ENCODE measurements around the gene NEMP1. TPM values are rescaled to one million over a fixed set of nuclear protein-coding genes. Genes with fewer than 3 reads are reported as not detected.

NEMP1 gene
- total and polyA plus RNA-seq, 2 of the 8 experiments (the other 6 are each of a cell fraction or from before 2014, with no cell fraction given), result 30.1 to 43.2 TPM

DNA sequence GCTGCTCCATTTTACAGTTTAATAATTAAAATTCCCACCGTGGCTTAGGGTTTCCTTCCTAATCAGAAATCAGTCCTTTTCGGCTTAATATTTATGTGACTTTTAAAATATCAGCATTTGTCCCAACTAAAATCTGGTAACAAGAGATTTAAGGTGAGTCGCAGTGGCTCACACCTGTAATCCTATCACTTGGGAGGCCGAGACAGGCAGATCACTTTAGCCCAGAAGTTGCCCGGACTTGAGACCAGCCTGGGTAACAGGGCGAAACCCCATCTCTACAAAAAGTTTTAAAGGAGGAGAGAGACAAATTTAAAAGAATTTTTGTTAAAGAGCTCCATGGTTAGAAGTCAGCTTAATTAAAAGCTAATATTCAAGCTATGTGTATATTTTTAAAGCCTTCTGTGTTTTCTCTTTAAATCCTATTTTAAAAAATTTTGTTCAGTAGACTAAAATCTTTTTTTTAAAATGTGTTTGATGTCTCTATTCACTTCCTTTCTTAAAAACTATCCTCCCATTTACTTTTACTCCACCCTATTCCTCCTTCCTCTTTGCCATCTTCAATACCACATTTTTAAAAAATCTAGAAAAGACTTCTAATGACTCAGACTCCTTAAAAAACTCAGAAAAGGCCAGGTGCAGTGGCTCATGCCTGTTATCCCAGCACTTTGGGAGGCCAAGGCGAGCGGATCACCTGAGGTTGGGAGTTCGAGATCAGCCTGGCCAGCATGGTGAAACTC is 58.4 kb downstream of the NEMP1 start:
- H2BK15ac ChIP-seq (ENCODE audit: low read length), result no peak overlapping the region
- H3K4me2 ChIP-seq (ENCODE audit: insufficient read depth in 1 of 2, low read depth in 2 of 2, low read length in 2 of 2), result no peak overlapping the region
- H3K79me2 ChIP-seq (ENCODE audit: control insufficient read depth in 1 of 2, insufficient read depth in 2 of 2, low read length in 2 of 2), result no peaks in the 10 kb centered on the region
- no peak overlapping the region for H2BK12ac ChIP-seq (ENCODE audit: low read depth, low read length)
- no peak overlapping the region for H2AK5ac ChIP-seq (ENCODE audit: low read depth, low read length)
- H2BK20ac ChIP-seq (ENCODE audit: low read length), result no peak overlapping the region
- no peak overlapping the region for H3K4ac ChIP-seq (replicated peaks; ENCODE audit: insufficient read length, low read depth, low read length)
- no peak for DNase-seq (ENCODE audit: low read depth in 1 of 2, low spot score in 2 of 2)
- no peak overlapping the region for H4K8ac ChIP-seq (ENCODE audit: extremely low read depth, insufficient read depth, low read length)
- POLR2A ChIA-PET (ENCODE audit: partially characterized antibody), result interaction anchor here (0.6 to 2.3 kb wide), 3 partner anchors 9 to 72 kb away, joined by 3 to 7 read pairs (median 4); no protein-coding TSS in a partner anchor
- peaks cover 4 to 9% (median 4%) of the 10 kb centered on the region in 4 experiments for H3K4me1 ChIP-seq (replicated peaks in 1 of 4; ENCODE audit: control insufficient read depth in 3 of 4, insufficient read depth in 4 of 4, low read length in 3 of 4)
- no peaks in the 10 kb centered on the region; the same call in 1 of the 2 replicates for H3K23me2 ChIP-seq (ENCODE audit: low read depth, low read length)
- no peak overlapping the region for H4K5ac ChIP-seq (ENCODE audit: insufficient read length, low read depth, low read length)
- no peak for FAIRE-seq
- H3K36me3 ChIP-seq (ENCODE audit: control insufficient read depth in 2 of 4, insufficient read depth in 4 of 4, low read length in 3 of 4), result no peaks in the 10 kb centered on the region
- H2BK120ac ChIP-seq (replicated peaks; ENCODE audit: low read depth, low read length), result no peak overlapping the region
- no peak overlapping the region for H3K9ac ChIP-seq (replicated peaks in 1 of 4; ENCODE audit: extremely low read depth in 1 of 4, low read depth in 3 of 4, low read length in 3 of 4)
- no peak overlapping the region for H3K4me3 ChIP-seq (ENCODE audit: extremely low read depth in 1 of 4, insufficient read depth in 2 of 4, low read depth in 3 of 4, low read length in 4 of 4)
- no peak overlapping the region for H3K27ac ChIP-seq (ENCODE audit: low read depth, low read length)
- no peaks in the 10 kb centered on the region for H3K79me1 ChIP-seq (ENCODE audit: low read depth, low read length)
- H4K20me1 ChIP-seq (replicated peaks in 1 of 2; ENCODE audit: control insufficient read depth in 1 of 2, insufficient read depth in 2 of 2, low read length in 2 of 2), result no peaks in the 10 kb centered on the region
- no peak overlapping the region for H3K14ac ChIP-seq (ENCODE audit: insufficient read length)
- no peak overlapping the region for H2BK5ac ChIP-seq (ENCODE audit: low read depth, low read length)
- no peak overlapping the region; the same call in 1 of the 2 replicates for H3K18ac ChIP-seq (ENCODE audit: extremely low read depth, low read length)
- no peak overlapping the region for H3K56ac ChIP-seq (replicated peaks; ENCODE audit: insufficient read length, low read depth, low read length)
- CTCF ChIA-PET (ENCODE audit: partially characterized antibody), result interaction anchor here (0.8 to 10.1 kb wide), 8 partner anchors 9 to 72 kb away, joined by 3 to 95 read pairs (median 6); partner anchors contain the start of gene ZBTB39
- H2AFZ ChIP-seq (ENCODE audit: low read length), result no peak overlapping the region
- H3K9me3 ChIP-seq (ENCODE audit: insufficient read depth in 2 of 2, low read depth in 1 of 2, low read length in 1 of 2), result no peaks in the 10 kb centered on the region
- H4K91ac ChIP-seq (replicated peaks; ENCODE audit: insufficient read length, low read length), result no peak overlapping the region
- H3K27me3 ChIP-seq (replicated peaks in 1 of 4; ENCODE audit: control insufficient read depth in 3 of 4, extremely low read depth in 1 of 4, insufficient read depth in 3 of 4, low read length in 3 of 4), result no peaks in the 10 kb centered on the region
- no peak overlapping the region for H3K23ac ChIP-seq (ENCODE audit: insufficient read length)
- 88% methylated on average over 9 of the region's 9 CpGs; no CpG with 5 or more reads in 1 of the 2 experiments for WGBS, 2 experiments (ENCODE audit: extremely low coverage in 1 of 2, insufficient coverage in 1 of 2, insufficient read length in 1 of 2, insufficient replicate concordance in 2 of 2, low coverage in 1 of 2, low lambda C conversion rate in 2 of 2, missing lambda C conversion rate in 1 of 2)
- TF ChIP-seq ASH2L (IDR thresholded peaks at IDR 0.05; ENCODE audit: low read length) (no peak), TAF7 (optimal IDR thresholded peaks at IDR 0.05; ENCODE audit: borderline replicate concordance, low read depth, low read length) (no peak), ZNF274 (IDR thresholded peaks at IDR 0.05; ENCODE audit: borderline replicate concordance, extremely low read depth, low read length) (no peak), SP1 (IDR thresholded peaks at IDR 0.05; ENCODE audit: low read depth, low read length) (no peak), SIRT6 (IDR thresholded peaks at IDR 0.05; ENCODE audit: low read length) (no peak), HDAC2 (IDR thresholded peaks at IDR 0.05; ENCODE audit: borderline replicate concordance in 1 of 2, low read depth in 2 of 2, low read length in 2 of 2) (no peak), SP4 (IDR thresholded peaks at IDR 0.05; ENCODE audit: low read length) (no peak), SIN3A (conservative IDR thresholded peaks at IDR 0.05 in 1 of 2, IDR thresholded peaks at IDR 0.05 in 1 of 2; ENCODE audit: low read depth in 1 of 2, low read length in 2 of 2) (no peak)
- TF ChIP-seq, protein P1, sequence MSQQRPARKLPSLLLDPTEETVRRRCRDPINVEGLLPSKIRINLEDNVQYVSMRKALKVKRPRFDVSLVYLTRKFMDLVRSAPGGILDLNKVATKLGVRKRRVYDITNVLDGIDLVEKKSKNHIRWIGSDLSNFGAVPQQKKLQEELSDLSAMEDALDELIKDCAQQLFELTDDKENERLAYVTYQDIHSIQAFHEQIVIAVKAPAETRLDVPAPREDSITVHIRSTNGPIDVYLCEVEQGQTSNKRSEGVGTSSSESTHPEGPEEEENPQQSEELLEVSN (IDR thresholded peaks at IDR 0.05), result no peak
- TF ChIP-seq, protein P2, sequence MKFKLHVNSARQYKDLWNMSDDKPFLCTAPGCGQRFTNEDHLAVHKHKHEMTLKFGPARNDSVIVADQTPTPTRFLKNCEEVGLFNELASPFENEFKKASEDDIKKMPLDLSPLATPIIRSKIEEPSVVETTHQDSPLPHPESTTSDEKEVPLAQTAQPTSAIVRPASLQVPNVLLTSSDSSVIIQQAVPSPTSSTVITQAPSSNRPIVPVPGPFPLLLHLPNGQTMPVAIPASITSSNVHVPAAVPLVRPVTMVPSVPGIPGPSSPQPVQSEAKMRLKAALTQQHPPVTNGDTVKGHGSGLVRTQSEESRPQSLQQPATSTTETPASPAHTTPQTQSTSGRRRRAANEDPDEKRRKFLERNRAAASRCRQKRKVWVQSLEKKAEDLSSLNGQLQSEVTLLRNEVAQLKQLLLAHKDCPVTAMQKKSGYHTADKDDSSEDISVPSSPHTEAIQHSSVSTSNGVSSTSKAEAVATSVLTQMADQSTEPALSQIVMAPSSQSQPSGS (IDR thresholded peaks at IDR 0.05; ENCODE audit: low read length), result no peak
